ENCODE measurements around the gene ITIH6.

Gene ITIH6

DNA sequence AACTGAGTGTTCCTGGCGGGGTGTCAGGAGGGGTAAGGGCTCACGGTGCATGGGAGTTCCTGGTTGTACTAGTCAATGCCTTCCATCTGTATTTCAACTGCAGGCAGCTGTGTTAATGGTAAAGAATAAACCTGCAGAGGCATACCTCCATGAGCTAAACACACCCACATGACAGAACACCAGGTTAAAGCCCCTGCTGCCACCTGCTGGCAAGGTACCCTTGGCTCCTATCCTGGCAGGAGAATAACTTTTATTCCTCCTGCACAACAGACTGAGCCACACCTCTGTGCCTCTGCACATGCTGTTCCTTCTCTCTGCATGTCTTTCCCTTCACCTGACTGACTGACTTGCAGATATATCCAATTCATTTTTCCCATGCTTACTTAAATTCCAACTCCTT, 11.1 kb downstream of the ITIH6 start:
- Histone ChIP-seq H3K27ac (ENCODE audit: extremely low read depth, low read depth, low read length) (no peak overlapping the region), H3K4me3 (ENCODE audit: low read depth, low read length) (no peak overlapping the region), H3K4me1 (ENCODE audit: control insufficient read depth, insufficient read depth, low read length) (no peaks in the 10 kb centered on the region), H3K36me3 (ENCODE audit: control insufficient read depth in 2 of 2, insufficient read depth in 1 of 2, low read length in 2 of 2) (no peaks in the 10 kb centered on the region), H3K9me3 (ENCODE audit: control insufficient read depth, insufficient read depth, low read depth, low read length) (no peaks in the 10 kb centered on the region)
- ChIA-PET POLR2A (no interaction called here), CTCF (interaction anchor here (0.6 to 1.4 kb wide), 5 partner anchors 83 to 545 kb away, joined by 3 to 7 read pairs (median 3); no protein-coding TSS in a partner anchor)
- TF ChIP-seq ZNF214 (tag by site-specific recombination; IDR thresholded peaks at IDR 0.05; ENCODE audit: borderline replicate concordance): no peak
- peak; percentile 26; the same call in 1 of the 2 replicates for TF ChIP-seq ZNF654 (tag by site-specific recombination; IDR thresholded peaks at IDR 0.05; ENCODE audit: low read depth)

DNA sequence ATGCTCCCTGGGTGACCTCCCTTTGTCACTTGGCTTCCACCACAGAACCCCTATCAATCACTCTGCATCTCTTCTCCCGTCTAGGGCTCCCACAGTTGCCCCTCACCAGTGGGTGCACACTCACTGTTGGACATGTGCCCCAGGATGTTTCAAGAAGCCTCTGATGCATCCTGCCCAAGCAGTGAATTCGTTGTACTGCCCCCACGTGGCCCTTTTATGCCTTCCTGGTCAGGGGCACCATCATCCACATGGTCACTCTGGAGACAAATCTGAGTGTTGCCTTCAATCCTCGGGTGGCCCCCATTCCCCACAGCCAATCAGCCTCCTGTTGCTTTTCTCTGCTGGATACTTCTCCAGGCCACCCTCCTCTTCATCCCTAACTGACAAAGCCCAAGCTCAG, 12.2 kb downstream of the ITIH6 start:
- Histone ChIP-seq H3K27ac (ENCODE audit: extremely low read depth, low read depth, low read length) (no peak overlapping the region), H3K36me3 (ENCODE audit: control insufficient read depth in 2 of 2, insufficient read depth in 1 of 2, low read length in 2 of 2) (no peaks in the 10 kb centered on the region), H3K9me3 (ENCODE audit: control insufficient read depth, insufficient read depth, low read depth, low read length) (no peaks in the 10 kb centered on the region), H3K4me1 (ENCODE audit: control insufficient read depth, insufficient read depth, low read length) (no peaks in the 10 kb centered on the region), H3K4me3 (ENCODE audit: low read depth, low read length) (no peak overlapping the region)
- no peak for TF ChIP-seq ZNF341 (tag by site-specific recombination; IDR thresholded peaks at IDR 0.05; ENCODE audit: low read depth)
- TF ChIP-seq, protein P1, sequence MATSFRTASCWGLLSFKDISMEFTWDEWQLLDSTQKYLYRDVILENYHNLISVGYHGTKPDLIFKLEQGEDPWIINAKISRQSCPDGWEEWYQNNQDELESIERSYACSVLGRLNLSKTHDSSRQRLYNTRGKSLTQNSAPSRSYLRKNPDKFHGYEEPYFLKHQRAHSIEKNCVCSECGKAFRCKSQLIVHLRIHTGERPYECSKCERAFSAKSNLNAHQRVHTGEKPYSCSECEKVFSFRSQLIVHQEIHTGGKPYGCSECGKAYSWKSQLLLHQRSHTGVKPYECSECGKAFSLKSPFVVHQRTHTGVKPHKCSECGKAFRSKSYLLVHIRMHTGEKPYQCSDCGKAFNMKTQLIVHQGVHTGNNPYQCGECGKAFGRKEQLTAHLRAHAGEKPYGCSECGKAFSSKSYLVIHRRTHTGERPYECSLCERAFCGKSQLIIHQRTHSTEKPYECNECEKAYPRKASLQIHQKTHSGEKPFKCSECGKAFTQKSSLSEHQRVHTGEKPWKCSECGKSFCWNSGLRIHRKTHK (tag by site-specific recombination; IDR thresholded peaks at IDR 0.05): no peak
- no peak for TF ChIP-seq ZNF184 (tag by site-specific recombination; IDR thresholded peaks at IDR 0.05)
- no peak for TF ChIP-seq YY2 (tag by site-specific recombination; IDR thresholded peaks at IDR 0.05)
- no peak for TF ChIP-seq ZNF19 (tag by site-specific recombination; IDR thresholded peaks at IDR 0.05; ENCODE audit: low read depth)
- no peak for TF ChIP-seq ZNF529 (tag by site-specific recombination; IDR thresholded peaks at IDR 0.05; ENCODE audit: insufficient replicate concordance)
- no peak for TF ChIP-seq ZBTB17 (tag by site-specific recombination; IDR thresholded peaks at IDR 0.05)
- TF ChIP-seq, protein P2, sequence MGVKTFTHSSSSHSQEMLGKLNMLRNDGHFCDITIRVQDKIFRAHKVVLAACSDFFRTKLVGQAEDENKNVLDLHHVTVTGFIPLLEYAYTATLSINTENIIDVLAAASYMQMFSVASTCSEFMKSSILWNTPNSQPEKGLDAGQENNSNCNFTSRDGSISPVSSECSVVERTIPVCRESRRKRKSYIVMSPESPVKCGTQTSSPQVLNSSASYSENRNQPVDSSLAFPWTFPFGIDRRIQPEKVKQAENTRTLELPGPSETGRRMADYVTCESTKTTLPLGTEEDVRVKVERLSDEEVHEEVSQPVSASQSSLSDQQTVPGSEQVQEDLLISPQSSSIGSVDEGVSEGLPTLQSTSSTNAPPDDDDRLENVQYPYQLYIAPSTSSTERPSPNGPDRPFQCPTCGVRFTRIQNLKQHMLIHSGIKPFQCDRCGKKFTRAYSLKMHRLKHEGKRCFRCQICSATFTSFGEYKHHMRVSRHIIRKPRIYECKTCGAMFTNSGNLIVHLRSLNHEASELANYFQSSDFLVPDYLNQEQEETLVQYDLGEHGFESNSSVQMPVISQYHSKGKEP (tag by site-specific recombination; IDR thresholded peaks at IDR 0.05): no peak
- no peak for TF ChIP-seq ZNF391 (tag by site-specific recombination; IDR thresholded peaks at IDR 0.05; ENCODE audit: borderline replicate concordance, low read depth)
- TF ChIP-seq, protein P3, sequence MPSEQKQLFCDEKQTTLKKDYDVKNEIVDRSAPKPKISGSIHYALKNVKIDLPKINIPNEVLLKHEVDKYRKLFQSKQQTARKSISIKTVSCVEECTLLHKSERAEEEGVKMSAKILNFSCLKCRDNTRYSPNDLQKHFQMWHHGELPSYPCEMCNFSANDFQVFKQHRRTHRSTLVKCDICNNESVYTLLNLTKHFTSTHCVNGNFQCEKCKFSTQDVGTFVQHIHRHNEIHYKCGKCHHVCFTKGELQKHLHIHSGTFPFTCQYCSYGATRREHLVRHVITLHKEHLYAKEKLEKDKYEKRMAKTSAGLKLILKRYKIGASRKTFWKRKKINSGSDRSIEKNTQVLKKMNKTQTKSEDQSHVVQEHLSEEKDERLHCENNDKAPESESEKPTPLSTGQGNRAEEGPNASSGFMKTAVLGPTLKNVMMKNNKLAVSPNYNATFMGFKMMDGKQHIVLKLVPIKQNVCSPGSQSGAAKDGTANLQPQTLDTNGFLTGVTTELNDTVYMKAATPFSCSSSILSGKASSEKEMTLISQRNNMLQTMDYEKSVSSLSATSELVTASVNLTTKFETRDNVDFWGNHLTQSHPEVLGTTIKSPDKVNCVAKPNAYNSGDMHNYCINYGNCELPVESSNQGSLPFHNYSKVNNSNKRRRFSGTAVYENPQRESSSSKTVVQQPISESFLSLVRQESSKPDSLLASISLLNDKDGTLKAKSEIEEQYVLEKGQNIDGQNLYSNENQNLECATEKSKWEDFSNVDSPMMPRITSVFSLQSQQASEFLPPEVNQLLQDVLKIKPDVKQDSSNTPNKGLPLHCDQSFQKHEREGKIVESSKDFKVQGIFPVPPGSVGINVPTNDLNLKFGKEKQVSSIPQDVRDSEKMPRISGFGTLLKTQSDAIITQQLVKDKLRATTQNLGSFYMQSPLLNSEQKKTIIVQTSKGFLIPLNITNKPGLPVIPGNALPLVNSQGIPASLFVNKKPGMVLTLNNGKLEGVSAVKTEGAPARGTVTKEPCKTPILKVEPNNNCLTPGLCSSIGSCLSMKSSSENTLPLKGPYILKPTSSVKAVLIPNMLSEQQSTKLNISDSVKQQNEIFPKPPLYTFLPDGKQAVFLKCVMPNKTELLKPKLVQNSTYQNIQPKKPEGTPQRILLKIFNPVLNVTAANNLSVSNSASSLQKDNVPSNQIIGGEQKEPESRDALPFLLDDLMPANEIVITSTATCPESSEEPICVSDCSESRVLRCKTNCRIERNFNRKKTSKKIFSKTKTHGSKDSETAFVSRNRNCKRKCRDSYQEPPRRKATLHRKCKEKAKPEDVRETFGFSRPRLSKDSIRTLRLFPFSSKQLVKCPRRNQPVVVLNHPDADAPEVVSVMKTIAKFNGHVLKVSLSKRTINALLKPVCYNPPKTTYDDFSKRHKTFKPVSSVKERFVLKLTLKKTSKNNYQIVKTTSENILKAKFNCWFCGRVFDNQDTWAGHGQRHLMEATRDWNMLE (tag by site-specific recombination; conservative IDR thresholded peaks at IDR 0.05; ENCODE audit: low read depth): no peak
- no peak for TF ChIP-seq ZNF501 (tag by site-specific recombination; IDR thresholded peaks at IDR 0.05)
- TF ChIP-seq, protein P4, sequence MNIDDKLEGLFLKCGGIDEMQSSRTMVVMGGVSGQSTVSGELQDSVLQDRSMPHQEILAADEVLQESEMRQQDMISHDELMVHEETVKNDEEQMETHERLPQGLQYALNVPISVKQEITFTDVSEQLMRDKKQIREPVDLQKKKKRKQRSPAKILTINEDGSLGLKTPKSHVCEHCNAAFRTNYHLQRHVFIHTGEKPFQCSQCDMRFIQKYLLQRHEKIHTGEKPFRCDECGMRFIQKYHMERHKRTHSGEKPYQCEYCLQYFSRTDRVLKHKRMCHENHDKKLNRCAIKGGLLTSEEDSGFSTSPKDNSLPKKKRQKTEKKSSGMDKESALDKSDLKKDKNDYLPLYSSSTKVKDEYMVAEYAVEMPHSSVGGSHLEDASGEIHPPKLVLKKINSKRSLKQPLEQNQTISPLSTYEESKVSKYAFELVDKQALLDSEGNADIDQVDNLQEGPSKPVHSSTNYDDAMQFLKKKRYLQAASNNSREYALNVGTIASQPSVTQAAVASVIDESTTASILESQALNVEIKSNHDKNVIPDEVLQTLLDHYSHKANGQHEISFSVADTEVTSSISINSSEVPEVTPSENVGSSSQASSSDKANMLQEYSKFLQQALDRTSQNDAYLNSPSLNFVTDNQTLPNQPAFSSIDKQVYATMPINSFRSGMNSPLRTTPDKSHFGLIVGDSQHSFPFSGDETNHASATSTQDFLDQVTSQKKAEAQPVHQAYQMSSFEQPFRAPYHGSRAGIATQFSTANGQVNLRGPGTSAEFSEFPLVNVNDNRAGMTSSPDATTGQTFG (tag by site-specific recombination; IDR thresholded peaks at IDR 0.05; ENCODE audit: borderline replicate concordance): no peak
- no peak for TF ChIP-seq ZNF10 (tag by site-specific recombination; IDR thresholded peaks at IDR 0.05)
- no peak for TF ChIP-seq ZNF214 (tag by site-specific recombination; IDR thresholded peaks at IDR 0.05; ENCODE audit: borderline replicate concordance)
- TF ChIP-seq ZBTB20 (tag by site-specific recombination; IDR thresholded peaks at IDR 0.05): no peak
- TF ChIP-seq ZBTB1 (tag by site-specific recombination; IDR thresholded peaks at IDR 0.05): no peak
- ChIA-PET POLR2A (no interaction called here), CTCF (interaction anchor here (0.7 to 1.4 kb wide), 6 partner anchors 46 to 544 kb away, joined by 3 to 7 read pairs (median 3); no protein-coding TSS in a partner anchor)

Data from HEK293 (cell line).